Spleen (tissue), 7 donors: ENCODE measurements around the gene RTCA.

Experiments used
- POLR2A ChIP-seq, 3 donors: fragments of 450-650 bp; IDR thresholded peaks; one replicate each; pipeline ENCODE4 v1.5.1; 2017; ENCODE audit warnings: antibody characterized with exemption in 3 of 3, mild to moderate bottlenecking in 1 of 3
- TF ChIP-seq, protein P1 (sequence below), 11 experiments: fragments of 200-600 bp in 7 of 11; fragments of 450-650 bp in 4 of 11; sonication (generic) in 4 of 11; IDR thresholded peaks in 8 of 11; conservative IDR thresholded peaks in 3 of 11; 1 replicate in 7 of 11; 2 replicates in 4 of 11; pipeline versions ENCODE4 v1.4.0 to v1.8.0; 2016 to 2021; ENCODE audit warnings: antibody characterized with exemption in 11 of 11, inconsistent platforms in 4 of 11, mild to moderate bottlenecking in 1 of 11
- donor health status: DM: no; HTN: no; CAD: no; lungs with moderate emphysema.
- donor health status: DM: no; HTN: no; CAD: no.
- donor health status: DM: no; HTN: no; CAD: no.

DNA sequence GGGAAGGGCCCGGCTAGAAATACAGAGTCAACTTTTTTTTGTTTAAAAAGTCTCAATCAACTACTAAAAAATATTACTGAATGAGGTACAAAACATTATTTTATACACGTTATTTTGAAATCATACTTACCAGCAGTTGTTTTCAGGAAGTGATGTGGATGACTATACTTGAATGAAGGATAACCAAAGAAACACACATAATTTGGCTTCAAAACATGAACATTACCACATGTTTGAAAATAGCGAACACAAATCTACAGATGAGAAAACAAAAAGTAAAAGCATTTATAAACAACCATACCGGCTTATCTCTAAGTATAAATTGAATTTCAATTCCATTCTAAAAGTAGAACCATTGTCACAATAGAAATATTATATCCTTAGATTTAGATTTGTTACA is 25.4 kb upstream of the RTCA start:
- TF ChIP-seq, protein P1, sequence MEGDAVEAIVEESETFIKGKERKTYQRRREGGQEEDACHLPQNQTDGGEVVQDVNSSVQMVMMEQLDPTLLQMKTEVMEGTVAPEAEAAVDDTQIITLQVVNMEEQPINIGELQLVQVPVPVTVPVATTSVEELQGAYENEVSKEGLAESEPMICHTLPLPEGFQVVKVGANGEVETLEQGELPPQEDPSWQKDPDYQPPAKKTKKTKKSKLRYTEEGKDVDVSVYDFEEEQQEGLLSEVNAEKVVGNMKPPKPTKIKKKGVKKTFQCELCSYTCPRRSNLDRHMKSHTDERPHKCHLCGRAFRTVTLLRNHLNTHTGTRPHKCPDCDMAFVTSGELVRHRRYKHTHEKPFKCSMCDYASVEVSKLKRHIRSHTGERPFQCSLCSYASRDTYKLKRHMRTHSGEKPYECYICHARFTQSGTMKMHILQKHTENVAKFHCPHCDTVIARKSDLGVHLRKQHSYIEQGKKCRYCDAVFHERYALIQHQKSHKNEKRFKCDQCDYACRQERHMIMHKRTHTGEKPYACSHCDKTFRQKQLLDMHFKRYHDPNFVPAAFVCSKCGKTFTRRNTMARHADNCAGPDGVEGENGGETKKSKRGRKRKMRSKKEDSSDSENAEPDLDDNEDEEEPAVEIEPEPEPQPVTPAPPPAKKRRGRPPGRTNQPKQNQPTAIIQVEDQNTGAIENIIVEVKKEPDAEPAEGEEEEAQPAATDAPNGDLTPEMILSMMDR (IDR thresholded peaks at IDR 0.05 in 8 of 11, conservative IDR thresholded peaks at IDR 0.05 in 3 of 11) = no peak
- no peak for TF ChIP-seq POLR2A (IDR thresholded peaks at IDR 0.05)
